Activated T-cell treated with anti-CD3 and anti-CD28 coated beads for 1 hour (primary cell): Measurements from ENCODE around the gene TGFBRAP1.
"Not testable (repeated sequence)": the region's sequence is repeated elsewhere in the genome, so short reads cannot be mapped to it uniquely, and the experiment has no call there.

Experiments
- DNase-seq: peaks from one replicate; pipeline ENCODE4 v3.0.0-alpha.2; 2020; ENCODE audit warnings: low read depth

Gene TGFBRAP1

DNA sequence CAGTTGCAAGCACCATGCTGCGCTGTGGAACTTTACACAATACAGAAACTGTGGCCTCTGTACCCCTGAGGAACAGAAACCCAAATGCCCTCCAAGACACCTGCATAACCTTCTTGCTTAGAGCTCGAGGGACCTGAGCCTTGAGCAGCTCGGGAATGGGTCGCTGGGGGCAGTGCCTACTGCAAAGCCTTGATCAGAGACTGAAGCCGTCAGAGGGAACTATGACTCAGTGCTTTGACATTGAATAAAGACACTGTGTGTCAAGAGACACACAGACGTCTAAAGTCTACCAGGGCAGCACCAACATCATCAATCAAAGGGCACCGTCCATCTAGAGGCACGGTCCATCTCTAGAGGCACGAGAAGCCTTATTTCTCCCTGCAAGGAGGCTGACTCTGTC lies 57.4 kb downstream of the TGFBRAP1 start:
- no peak for DNase-seq

DNA sequence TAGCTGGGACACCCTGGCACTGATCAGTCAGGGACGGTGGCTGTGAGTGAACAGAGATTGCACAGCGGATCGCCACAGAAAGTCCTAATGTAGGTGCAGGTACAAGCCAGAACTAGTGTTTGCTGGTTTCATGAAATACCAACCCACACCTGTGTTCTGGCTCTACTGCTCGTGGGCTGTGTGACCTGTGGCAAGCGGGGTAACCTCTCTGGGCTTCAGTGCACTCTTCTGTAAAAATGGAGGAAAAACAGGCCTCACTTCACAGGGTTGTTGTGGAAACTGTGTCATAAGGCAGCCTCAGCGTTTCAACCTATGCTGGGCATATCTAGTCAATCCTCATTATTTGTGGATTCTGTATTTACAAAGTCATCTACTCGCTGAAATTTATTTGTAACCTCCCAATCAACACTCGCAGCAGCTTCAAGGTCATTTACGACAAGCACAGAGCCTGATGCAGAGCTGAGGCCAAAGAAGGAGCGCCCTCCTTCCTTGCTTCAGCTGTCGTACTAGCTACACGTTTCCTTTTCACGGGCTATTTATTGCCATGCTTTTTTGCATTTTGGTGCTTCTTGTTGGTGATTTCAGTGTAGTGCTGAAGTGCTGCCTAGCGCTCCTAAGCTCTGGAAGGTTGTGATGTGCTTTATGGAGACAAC lies 58.0 kb downstream of the TGFBRAP1 start:
- no peak for DNase-seq

DNA sequence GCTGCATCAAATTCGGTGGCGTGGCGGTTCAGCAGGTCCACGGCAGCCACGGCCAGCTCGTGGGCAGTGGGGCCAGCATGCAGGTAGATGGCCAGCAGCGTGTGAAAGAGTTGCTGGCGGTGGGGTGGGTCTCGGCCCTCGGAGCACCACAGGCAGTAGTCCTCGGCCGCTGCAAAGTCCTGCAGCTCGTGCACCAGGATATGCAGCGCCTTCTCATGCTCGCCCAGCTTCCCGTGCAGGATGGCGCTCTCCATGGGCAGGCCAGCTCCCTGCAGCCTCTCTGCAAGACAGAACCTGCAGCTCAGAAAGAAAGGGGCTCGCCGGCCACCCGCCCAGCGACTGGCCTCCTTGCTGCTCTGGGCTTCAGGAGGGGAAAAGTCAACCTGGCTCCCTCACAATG lies 60.1 kb downstream of the TGFBRAP1 start:
- no peak for DNase-seq

DNA sequence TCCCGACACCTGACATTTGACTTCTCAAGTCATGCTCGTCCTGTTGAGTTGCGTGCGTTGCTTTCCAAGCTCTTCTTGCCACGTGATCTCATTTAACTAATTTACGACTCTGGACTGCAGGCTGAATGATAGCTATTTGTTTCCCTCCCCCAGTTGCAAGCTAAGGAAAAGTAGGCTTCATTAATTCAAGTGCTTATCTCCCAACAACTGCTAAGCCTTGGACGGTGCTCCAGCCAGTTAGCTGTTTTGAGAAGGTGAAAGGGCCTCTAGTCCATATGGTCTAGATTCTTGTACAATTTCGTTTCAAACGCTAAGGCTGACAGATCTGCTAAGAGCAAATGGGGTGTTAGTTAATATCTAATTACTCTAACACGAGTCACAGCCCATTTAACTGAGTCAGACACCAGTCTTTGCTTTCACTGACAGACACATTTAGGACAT lies 66.9 kb downstream of the TGFBRAP1 start:
- no peak for DNase-seq

DNA sequence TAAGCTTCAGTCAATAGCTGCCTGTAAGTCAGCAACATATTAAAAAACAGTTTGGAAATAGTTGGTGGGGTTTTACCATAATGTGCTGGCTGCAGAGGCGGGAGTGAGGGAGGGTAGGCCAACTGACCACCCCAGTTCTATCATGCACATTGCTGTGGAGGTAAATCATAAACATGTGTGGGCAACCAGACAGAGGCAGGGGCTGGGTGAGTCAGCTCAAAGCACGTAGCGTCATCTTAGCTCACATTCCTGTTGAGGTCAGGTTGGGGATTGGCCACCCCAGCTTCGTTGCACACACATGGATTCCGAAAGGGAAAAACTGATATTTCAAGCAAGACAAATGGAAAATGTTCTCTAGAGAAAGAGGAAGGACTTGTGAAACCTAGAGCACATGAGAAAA lies 68.5 kb downstream of the TGFBRAP1 start:
- DNase-seq = no peak

DNA sequence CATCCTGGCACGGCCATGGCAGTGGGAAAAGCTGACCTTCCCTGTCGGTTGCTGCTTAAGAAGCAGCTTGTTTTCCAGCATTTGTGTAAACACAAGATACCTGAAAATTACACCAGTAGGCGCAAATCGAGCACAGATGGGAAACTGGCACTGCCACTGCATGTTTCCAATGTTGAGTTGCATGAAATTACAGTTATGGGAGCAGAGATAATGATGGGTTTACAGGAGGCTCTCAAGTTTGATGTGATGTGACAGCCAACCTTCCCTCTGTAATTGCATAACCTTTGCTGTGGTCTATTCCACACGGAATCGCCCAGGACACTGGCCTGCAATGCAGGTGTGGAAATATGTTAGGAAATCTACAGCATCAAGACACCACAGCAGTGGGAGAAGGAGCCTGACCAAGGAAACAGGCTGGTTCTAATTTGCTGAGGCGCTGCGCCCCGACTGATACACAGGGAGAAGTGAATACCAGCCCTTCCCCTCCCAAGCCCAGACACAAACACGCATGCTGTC lies 70.6 kb downstream of the TGFBRAP1 start:
- DNase-seq = no peak

DNA sequence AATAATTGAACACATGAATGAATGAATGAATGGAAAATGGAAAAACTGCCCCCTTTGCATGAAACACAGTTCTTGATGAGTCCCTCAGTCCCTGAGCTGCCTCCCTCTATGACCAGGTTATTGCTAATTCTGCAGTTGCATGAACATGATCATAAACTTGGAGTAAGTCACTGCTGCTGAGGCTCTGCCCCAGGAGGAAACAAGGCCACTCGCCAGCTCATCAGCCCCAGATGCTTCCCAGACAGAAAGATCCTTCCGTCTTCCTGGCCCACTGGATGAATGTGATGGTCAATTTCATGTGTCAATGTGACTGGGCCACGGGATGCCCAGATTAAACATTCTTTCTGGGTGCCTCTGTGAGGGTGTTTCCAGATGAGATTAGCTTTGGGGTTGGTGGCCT lies 71.6 kb downstream of the TGFBRAP1 start:
- DNase-seq = no peak

DNA sequence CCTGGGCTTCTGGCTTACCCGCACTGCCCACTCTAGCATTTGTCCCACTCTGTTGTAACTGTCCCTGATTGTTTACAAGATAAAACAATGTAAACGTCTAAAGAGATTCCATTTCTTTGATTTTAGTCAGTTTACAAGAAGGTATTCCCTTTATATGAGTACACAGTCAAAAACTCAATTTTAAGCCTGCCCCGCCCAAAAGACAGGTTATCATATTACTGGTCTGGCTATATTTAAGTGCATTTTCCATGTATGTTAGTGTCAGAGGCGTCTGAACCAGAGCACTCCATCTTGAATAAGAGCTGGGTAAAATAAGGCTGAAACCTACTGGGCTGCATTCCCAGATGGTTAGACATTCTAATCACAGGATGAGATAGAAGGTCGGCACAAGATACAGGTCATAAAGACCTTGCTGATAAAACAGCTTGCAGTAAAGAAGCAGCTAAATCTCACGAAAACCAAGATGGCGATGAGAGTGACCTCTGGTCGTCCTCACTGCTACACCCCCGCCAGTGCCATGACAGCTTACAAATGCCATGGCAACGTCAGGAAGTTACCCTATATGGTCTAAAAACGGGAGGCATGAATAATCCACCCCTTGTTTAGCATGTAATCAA lies 73.0 kb downstream of the TGFBRAP1 start:
- no peak for DNase-seq

DNA sequence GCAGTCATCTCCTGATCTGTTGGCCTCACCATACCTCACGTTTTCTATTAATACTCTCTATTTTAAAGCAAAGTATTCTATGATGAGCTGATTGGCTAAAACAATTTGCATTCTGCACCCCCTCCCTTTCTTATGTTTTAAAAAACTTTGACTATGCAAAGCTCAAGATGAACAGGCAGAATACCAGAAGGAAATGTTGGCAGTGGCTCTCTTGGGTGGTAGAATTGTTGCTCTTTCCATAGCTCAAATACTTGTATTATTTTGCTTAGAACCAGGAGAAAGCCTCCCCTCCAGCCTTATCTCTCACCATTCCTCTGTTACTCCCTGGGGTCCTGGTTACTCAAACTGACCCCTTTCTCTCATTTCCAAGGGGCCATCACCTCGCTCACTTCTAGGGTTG lies 73.6 kb downstream of the TGFBRAP1 start:
- DNase-seq = no peak

DNA sequence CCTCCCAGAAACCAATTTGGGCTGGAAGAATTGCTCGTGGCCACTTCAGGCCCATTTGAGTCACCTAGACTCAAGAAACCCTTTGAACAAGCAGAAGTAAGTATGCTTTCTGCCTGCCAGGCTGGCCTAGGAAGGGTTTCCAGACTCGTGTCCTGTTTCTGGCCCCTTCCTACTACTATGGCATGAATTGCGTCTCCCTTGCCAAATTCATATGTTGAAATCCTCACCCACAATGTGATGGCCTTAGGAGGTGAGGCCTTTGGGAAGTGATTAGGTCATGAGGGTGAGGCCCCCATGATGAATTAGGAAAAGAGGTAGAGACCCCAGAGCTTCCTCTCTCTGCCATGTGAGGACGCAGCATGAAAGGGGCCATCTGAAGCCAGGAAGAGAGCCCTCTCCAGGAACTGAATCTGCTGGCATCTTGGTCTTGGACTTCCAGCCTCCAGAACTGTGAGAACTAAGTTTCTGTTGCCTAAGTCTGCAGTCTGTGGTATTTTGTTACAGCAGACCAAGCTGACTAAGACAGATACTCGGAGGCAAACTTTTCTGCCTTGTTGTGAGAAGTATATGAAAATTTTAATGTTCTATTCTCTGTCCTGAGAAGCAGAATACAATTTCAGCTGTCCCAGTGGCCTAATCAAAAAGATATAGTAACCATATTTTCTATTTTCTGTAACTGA lies 74.9 kb downstream of the TGFBRAP1 start:
- no peak for DNase-seq

DNA sequence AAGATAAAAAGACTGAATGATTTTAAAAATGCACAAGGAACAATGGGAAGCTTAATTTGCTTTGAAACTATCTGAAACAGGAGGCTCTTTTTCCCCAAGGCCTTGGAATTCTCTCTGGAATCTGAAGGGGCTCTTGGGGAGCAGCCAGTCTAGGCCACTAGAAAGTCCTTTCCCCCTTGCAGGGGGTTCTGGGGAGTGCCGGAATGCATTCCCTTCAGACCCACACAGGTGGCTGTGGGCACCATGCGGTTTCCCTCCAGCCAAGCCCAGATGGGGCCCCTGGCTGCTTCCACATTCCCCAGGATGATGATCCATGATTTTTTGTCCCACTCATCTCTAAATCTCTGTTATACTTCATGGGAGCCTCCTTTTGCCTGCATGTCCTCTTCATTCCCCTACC lies 77.3 kb downstream of the TGFBRAP1 start:
- DNase-seq = no peak

DNA sequence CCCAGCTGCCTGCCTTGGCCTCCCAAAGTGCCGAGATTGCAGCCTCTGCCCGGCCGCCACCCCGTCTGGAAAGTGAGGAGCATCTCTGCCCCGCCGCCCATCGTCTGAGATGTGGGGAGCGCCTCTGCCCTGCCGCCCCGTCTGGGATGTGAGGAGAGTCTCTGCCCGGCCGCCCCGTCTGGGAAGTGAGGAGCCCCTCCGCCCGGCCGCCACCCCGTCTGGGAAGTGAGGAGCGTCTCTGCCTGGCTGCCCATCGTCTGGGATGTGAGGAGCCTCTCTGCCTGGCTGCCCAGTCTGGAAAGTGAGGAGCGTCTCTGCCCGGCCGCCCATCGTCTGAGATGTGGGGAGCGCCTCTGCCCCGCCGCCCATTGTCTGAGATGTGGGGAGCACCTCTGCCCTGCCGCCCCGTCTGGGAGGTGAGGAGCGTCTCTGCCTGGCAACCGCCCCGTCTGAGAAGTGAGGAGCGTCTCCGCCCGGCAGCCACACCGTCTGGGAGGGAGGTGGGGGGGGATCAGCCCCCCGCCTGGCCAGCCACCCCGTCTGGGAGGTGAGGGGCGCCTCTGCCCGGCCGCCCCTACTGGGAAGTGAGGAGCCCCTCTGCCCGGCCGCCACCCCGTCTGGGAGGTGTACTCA lies 78.4 kb downstream of the TGFBRAP1 start:
- DNase-seq = not testable (repeated sequence)

DNA sequence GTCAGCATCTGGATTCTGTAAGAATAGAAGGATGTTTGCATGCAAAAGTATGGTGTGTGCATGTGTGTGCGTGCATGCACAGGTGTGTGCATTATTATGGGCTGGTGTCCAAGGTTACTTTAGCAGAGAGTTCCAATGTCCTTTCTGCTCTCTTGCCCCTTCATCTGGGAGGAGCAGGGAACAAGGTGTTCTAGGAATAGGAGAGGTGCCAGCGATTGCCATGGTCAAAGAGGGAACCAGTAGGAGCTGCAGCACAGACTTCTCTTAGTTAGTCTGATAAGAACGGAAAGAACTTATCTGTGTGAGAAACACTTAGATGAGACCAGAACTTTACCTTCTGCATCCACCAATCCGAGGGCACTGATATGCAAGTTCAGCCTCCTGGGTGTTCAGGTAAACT lies 79.6 kb downstream of the TGFBRAP1 start:
- no peak for DNase-seq

DNA sequence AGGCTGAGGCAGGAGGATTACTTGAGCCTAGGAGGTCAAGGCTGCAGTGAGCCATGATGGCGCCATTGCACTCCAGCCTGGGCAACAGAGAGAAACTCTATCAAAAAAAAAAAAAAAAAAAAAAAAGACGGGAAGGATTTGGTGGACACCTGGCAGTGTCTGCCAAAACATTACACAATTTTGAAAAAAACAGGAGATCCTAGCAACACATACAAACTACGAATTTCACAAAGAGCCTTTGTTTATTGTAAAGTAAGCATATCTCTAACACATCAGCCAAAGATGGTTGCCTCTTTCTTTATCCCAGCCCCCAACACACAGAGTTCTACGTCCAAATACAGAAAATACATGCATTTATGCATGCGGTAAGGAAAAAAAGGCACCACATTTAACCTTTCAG lies 80.4 kb downstream of the TGFBRAP1 start:
- DNase-seq = no peak

DNA sequence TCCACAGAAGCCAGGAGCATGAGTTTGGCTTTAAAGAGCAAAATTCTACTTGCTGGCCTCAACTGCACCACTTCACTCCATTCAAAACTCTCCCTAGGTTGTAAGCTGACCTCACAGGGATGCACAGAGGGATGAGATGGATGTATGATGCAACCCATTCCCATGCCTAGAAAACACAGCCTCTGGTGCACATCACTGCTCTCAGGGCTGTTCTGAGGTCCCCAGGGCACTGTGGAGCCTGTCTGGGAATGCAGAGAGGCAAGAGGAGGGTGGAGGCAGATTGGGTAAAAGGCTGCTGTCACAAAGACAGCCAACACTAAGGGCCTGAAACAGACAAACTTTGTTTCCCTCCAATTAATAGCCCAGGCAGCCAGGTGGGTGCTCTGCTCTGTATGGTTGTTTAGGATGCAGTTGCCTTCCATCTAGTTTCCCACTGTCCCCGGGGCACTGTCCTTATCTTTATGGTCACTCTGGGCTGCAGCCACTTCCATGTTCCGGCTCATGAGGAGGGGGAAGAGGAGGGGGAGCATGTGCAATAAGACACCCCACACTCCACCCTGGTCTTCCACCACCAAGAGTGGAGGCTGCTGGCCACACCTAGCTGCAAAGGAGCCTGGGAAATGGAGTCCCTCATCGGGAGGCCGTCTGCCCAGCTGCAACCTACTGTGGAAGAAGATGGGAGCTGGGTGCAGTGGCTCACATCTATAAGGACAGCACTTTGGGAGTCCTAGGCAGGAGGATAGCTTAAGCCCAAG lies 81.0 kb downstream of the TGFBRAP1 start:
- no peak for DNase-seq

DNA sequence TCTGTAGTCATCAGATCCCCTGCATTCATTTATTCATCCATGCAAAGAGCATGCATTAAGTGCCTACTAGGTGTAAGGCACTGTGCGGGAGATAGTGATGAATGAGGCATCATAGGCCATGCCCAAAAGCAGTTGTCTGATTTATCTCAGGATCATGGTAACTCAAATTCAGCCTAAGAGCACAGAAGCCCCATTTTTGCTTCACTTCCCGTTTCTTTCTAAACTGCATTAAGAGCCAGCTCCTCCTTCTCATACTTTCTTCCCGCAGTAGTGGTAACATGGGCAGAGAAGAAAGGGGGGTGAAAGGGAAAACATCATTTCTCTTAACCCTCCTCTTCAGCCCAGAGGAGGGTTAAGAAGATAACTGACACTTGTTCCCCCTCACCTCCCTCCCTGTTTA lies 85.1 kb downstream of the TGFBRAP1 start:
- no peak for DNase-seq

DNA sequence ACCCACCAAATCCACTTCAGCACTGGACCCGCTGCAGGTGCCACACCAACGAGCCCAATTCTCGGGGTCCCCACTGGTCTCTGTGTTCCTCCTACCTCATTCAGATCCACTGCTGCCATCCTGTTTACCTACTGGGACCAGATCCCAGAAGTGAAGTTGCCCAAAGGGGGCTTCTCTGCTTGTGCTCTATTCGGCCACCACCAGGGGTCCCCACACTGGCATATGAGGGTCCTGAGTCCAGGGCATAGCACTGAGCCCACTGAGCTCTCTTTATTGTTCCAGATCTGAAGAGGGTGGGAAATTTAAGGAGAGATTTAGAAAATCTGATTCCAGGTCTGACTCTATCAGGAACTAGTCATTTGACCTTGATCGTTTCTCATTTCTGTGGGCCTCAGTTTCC lies 85.6 kb downstream of the TGFBRAP1 start:
- DNase-seq = no peak

DNA sequence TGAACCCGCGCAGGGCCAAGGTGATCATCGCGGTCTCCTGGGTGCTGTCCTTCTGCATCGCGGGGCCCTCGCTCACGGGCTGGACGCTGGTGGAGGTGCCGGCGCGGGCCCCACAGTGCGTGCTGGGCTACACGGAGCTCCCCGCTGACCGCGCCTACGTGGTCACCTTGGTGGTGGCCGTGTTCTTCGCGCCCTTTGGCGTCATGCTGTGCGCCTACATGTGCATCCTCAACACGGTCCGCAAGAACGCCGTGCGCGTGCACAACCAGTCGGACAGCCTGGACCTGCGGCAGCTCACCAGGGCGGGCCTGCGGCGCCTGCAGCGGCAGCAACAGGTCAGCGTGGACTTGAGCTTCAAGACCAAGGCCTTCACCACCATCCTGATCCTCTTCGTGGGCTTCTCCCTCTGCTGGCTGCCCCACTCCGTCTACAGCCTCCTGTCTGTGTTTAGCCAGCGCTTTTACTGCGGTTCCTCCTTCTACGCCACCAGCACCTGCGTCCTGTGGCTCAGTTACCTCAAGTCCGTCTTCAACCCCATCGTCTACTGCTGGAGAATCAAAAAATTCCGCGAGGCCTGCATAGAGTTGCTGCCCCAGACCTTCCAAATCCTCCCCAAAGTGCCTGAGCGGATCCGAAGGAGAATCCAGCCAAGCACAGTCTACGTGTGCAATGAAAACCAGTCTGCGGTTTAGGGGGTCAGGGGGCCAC lies 87.1 kb downstream of the TGFBRAP1 start:
- DNase-seq = no peak

DNA sequence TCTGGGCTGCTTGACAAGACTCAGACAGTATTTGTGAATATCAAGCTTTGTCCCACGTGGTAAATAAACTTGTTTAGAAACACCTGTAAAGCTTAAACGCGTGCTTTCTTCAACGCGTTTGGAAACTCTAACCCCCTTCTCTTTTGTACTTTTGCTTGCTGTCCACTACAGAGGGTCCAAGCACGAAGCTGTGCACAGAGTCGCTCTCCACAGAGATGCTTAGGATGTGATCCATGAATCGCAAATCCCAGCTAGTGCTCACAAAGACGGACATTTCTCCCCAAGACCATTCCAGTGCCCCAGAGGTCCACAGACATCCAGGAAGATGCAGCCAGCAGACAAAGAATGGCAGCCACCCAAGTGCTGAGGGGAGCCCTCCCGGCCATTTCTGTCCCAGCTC lies 88.1 kb downstream of the TGFBRAP1 start, which contains the start of gene GPR45:
Gene GPR45 (plus strand): TSS at position 301 of the 400 bp plus-strand sequence. CDS start 116 bp downstream, outside the sequence.
- no peak for DNase-seq

DNA sequence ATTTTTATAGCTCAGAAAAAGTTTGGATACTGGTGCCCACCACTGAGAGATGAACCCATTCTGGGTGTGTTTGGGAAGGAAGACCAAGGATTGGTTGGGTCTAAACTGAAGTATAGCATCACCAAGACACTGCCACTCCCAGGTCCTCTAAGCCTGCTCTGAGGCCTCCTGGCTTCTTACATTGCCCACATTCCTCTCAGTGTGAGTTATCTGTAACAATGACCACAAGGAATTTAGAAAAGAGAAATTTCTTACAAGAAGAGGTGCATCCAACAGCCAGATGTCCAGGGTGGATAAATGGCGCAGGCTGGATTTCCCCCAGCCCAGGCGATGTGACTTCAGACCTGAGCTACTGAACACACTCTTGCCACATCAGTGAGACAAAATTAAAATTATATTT lies 89.6 kb downstream of the TGFBRAP1 start:
- DNase-seq = no peak

DNA sequence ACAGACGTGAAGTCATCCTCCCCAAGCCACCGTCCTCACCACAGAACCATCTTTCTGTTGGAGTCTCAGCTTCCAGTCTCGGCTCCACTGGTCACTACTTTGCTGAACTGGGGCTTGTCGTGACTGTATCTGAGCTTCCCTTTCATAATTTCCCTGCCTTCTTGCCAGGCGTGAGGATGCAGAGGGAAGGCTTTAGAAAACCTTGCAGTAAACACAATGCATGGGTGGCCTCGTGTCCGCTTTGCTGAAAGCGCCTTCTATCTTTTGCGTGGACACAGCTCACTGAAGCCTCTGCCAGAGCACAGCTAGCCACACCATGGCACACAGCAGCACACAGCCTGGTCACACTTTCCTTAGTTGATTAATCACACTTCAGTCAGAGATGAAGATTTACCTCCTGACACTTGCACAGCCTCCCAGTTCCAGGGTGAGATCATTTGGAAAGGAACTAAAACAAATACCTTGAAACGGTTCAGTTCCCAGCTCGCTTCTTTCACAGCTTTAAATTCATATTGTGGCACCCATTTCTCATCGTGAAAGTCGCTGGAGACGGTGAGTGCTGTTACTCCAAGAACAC lies 90.8 kb downstream of the TGFBRAP1 start:
- no peak for DNase-seq
